Medulla oblongata (tissue), 1 donor: Measurements from ENCODE around the gene OMD.

Experiments used
- DNase-seq: peaks from one replicate; pipeline ENCODE4 v3.0.0-alpha.2; 2015; ENCODE audit errors: extremely low spot score

OMD gene

GRCh38 chr9:92369075-92369474 lies 55.2 kb downstream of the OMD start:
- no peak for DNase-seq
